ENCODE results near the gene ZNF689. TPM values are rescaled to one million over a fixed set of nuclear protein-coding genes. Genes with fewer than 3 reads are reported as not detected.

The ZNF689 gene
- polyA plus RNA-seq, 3 donors, result 14.8 to 16.2 (median 15.7) TPM

DNA sequence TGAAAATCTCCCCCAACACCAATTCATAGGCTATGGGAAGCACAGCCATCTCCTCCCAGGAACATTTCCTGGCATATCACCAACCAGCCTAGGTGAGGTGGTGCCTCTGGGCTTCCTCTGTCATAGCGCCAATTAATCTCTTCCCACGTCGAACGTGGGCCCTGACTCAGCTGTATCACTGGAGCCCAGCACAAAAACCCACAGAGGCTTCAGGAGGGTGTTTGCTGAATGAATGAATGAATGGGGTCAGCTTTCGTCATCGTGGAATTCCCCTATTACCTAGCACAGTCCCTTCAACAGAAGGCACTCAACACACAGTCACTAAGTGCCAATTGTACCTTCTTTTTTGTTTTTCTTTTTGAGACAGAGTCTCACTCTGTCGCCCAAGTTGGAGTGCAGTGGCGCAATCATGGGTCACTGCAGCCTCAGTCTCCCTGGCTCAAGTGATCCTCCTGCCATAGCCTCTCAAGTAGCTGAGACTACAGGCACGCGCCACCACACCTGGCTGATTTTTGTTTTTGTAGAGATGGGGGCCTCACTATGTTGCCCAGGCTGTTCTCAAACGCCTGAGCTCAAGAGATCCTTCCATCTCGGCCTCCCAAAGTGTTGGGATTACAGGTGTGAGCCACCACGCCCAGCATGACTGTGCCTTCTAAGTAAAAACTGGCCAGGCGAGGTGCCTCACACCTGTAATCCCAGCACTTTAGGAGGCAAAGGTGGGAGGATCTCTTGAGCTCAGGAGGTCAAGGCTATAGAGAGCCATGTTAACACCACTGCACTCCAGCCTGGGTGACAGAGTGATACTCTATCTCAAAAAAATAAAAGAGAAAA, 42.8 kb downstream of the ZNF689 start:
- DNase-seq, result no peak

DNA sequence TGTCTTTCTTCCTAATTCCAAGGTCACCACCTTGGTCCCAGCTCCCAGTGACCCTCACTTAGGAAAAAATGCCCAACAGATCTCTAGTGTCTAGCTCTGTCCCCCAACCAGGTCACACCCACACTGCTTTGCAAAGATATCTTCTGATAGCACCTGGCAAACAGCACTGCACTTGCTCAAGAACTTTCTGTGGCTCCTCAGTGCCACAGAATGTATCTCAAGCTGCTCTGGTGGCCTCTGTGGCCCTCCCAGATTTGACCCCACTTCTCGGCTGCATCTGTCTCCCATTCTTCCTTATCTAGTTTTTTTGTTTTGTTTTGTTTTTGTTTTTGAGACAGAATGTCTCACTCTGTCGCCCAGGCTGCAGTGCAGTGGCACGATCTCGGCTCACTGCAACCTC, 43.7 kb downstream of the ZNF689 start:
- no peak for DNase-seq

DNA sequence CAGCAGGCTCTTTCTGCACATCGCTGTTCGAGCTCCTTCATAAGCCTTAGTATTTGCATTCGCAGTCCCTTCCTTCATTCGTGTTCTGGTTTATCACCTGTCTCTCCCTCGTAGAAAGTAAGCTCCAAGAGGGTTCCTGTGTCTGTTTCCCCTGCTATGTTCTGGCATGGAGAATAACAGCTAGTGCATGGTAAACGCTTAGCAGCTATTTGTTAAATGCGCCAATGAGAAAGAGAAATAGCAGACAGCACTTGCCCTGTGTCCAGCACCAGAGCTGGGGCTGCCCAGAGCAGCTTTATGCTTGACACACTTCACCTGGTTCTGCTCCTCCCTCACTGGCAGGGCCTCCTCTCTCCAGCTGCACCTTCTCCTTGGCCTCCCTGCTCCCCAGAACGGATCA, 44.2 kb downstream of the ZNF689 start:
- no peak for DNase-seq

DNA sequence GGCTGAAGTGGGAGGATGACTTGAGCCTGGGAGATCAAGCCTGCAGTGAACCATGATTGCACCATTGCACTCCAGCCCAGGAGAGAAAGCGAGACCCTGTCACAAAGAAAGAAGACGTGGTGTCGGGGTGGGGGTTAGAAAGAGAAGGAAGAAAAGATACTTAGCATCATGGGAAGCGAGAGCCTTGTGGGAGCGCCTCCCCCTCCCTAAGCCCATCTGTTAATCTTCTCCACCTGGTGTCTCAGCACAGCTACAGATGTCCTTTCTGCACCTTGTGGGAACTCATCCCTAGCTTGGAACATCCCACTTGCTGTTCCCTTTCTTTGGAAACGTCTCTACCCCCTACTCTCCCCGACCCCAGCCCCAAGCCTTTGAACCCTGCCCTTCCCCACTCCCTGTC, 44.7 kb downstream of the ZNF689 start:
- no peak for DNase-seq

DNA sequence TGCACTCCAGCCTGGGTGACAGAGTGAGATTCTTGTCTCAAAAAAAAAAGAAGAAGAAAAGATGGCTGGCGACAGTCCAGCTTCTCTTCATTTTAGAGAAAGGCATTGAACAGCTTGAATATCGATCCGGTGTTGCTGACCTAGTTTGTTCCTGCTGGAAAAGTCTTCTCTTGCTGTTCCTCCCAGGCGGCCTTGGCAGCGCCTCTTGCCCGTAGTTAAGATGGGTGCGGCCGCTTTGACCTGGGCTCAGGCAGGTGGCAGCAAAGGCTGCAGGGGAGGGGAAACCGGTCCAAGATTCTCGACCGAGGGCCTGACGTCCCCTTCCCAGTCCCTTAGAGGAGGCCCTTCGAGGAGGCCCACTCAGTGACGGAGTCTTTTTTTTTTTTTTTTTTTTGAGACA, 48.2 kb downstream of the ZNF689 start:
- no peak for DNase-seq

DNA sequence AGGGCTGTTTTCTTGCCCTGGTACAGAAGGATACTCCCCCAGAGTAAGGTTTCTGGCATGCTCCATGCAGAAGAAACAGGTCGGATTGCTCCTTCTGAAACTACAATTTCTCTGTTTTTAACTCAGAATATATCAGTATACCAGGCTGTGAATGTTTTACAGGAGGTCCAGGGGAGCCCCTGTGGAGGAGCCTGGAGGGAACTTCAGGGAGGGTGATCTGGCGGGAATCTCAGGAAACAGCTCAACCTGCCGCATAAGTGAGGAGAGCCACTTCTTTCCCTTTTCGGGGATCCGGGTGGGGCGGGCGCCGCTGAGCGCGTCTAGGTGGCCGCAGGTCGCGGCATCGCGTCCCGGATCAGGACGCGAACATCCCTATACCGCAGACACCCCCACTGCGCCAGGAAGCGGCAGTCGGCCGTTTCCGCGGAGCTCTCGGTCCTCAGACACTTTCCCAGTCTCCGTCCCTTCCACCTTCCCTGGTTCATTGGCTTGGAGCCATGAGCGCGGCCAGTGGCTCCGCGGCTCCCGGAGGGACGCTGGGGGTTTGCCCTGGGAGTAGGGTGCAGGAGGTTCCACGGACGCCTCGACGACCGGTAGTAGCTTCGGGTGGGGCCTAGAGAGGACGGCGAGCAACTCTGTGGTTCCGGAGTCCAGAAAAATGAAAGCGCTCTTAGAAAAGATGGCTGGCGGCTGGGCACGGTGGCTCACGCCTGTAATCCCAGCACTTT, 48.9 kb downstream of the ZNF689 start:
- no peak for DNase-seq

DNA sequence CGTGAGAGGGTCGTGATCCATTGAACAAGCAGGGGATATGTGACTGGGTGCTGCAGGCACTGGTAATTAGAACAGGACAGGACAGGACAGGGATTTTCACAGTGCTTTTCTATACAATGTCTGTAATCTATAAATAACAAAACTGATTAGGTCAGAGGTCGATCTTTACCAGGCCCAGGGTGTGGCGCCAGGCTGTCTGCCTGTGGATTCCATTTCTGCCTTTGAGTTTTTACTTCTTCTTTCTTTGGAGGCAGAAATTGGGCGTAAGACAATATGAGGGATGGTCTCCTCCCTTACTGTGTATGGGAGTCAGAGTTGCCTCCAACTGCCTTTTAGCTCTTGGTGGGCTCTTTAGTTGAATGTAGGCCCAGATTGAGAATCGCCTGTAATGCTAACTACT, 50.5 kb downstream of the ZNF689 start:
- DNase-seq, result no peak

DNA sequence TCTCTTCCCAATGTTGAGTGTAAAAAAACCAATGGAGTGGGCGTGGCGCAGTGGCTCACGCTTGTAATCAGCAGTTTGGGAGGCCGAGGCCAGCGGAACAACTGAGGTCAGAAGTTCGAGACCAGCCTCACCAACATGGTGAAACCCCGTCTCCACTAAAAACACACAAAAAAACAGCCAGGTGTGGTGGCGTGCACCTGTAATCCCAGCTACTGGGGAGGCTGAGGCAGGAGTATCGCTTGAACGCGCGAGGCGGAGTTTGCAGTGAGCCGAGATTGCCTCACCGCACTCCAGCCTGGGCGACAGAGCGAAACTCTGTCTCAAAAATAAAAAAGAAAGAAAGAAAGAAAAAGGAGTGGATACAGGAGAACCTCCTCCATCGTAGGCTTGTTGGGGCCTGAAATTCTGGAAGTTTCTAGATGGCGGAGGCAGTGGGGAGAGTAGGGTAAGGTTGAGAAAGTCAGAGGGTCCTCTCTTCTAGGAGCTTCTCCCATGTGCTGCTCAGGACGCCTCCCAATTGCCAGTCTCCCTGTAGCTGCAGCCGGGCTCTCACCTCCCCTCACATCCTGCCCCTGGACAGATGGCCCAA, 51.3 kb downstream of the ZNF689 start:
- no peak for DNase-seq

DNA sequence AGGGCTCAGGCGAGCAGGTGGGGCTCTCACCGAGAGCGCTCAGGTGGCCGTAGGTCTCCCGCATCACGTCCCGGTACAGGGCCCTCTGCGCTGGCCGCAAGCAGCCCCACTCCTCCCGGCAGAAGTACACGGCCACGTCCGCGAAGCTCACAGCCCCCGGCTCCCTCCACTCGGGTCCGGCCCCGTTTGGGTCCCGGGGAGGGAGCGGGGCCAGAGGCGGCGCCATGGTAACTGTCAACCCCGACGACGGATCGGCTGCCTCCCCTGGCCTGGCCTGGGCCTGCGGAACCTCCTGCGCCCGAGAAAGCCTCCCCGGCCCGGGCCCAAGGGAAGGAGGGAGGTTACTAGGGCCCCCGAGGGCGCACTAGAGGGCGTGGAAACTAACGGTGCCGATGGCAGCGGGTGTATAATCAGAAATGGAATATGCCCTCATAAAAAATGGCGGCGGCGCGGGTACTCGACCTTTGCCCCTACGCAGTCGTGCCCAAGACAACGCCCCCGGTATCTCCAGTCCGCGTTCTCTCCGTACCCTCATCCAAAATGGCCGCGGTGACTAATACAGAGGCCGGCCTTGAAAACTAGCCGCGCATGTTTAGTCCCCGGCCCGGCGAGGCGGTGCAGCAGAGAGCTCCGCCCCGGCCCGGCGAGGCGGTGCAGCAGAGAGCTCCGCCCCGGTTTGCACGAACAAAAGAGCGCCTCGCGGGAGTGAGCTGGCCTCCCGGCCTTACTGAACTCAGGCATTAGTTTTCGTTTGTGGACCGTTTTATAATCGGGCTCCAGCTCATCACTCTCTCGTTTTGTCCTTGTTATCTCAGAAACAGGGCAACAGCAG, 52.0 kb downstream of the ZNF689 start, which contains the start of gene ZNF764:
ZNF764 (minus strand) TSS at position 418 of the 832 bp plus-strand sequence; CDS start at position 226, 192 bp downstream.
- DNase-seq, result peak; percentile 98

DNA sequence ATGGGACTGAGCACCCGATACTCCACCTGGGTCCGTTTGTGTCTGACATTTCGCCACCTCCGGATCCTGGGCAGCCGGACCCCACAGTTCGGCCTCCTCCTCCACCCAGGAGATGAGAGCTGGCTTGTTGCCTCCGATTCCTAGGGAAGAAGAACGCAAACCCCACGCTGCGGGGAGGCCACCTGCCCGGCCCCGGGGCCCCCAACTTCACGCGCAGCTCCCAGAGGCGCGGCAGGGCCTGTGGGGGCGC, 52.6 kb downstream of the ZNF689 start:
- DNase-seq, result no peak

DNA sequence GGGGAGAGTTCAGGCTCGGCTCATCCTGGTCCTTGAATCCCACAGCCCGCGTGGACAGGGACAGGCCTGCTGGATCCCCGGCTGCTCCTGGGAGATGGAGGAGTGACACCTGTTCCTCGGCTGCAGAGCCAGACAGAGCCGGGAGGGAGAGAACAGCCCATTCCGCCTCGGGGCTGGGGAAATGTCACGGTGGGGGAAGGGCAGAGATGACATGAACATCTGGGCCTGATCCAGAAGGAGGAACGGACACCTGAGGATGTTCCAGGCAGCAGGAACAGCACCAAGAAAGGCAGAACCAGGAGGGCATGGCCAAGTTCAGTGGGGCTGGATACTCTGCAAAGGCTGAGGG, 54.1 kb downstream of the ZNF689 start:
- no peak for DNase-seq

DNA sequence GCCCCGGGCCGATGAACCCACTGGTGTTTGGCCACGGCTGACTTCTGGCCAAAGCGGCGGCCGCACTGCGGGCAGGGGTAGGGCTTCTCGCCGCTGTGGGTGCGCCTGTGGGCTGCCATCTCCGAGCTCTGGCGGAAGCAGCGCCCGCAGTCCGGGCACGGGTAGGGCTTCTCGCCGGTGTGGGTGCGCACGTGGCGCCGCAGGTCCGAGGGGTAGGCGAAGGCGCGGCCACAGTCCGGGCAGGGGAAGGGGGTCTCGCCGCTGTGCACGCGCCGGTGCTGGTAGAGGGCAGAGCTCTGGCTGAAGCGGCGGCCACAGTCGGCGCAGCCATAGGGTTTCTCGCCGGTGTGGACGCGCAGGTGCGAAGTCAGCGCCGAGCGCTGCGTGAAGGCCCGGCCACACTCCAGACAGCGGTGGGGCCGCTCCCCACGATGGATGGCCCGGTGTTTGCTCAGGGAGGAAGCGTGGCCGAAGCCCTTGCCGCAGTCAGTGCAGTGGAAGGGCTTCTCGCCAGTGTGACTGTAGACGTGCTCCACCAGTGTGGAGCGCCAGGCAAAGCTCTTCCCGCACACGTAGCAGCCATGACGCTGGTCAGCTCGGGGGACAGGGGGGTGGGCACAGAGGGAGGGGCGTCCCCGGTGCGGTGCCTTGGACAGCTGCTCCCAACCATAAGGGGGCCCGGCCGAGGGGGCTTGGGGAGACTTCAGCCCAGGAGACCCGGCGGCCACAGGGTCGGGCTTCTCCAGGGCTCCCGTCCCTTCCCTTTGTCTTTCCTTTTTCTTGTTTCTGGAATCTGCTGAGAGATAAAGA, 54.7 kb downstream of the ZNF689 start:
- no peak for DNase-seq

DNA sequence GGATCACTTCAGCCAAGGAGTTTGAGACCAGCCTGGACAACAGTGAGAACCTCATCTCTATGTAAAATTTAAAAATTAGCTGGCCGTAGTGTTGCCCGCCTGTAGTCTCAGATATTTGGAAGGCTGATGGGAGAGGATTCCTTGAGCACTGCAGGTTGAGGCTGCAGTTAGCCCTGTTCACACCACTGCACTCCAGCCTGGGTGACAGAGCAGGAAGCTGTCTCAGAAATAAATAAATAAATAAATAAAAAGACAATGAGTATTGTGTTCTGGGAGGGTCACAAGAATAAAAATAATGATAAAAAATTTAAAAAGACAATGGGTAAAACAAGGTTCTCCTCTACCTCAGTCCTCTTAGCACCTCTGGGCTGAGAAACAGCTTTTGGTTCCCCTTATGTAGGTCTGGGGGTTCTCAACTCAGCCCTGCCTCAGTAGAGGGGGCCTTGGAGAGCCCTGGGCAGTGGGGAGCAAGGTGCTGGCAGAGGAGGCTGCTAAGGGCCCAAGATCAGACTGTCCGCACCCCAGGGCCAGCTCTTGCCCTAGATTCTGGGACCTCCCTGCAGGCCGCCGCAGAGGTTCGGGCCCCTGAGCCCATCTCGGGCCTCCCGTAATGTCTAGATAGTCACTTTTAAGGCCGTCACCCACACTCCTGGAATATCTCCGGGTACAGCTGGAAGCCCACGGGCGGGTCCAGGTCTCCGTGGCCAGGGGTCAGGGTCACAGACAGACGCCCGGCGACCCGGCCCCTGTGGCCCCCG, 55.5 kb downstream of the ZNF689 start:
- no peak for DNase-seq

DNA sequence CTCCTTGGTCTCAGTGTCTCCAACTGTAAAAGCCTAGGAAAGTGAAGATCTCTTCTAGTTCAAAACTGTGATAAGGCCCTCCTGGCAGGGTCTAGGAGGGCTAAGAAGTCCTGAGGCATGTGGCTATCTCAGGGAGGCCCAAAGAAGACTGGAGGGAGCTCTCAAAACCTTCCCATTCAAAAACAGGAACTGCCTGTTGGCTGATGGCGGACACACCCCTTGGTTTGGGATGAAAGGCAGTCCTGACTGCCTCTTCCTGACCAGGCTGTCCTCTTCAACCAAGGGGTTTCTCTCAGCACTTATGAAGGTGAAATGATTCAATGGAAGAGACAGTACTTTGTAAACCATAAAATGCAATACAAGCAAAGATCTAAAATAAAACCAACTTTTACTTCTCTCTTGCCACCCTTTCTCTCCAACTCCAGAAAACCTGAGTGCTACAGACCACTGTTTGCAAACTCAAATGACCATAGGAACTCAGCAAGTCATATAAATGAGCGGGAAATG, 56.7 kb downstream of the ZNF689 start:
- DNase-seq, result no peak

DNA sequence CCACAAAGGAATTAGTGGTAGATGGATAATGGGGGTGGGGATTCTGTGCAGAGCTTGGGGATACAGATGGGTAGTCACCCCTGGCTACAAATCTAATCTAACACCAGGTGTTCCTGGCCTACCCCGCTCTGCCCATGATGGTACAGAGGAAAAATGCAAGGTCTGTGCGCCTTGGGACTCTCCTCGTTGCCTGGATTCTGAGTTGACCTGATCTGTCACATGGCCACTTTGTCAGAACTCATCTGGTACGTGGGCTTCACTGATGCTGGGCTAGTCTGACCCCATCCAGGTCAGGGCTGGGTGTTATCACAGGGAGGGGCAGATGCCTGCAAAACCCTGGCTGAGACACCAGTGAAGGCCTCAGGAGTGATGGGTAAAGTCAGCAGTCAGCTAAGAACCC, 57.2 kb downstream of the ZNF689 start:
- DNase-seq, result no peak

Other genes starting within 250 kb of the ZNF689 start
- 10 to 100 TPM; 37.9 to 46.2 (median 39.1) TPM for gene TBC1D10B, start 239.9 kb downstream of the ZNF689 start, polyA plus RNA-seq (ENCODE audit: insufficient read length in 3 of 3)
- 1 to 10 TPM in 2 of 3 donors, under 1 TPM in 1; 0.70 to 5.1 (median 1.9) TPM for gene MYL11, start 235.6 kb downstream of the ZNF689 start, polyA plus RNA-seq (ENCODE audit: insufficient read length in 3 of 3)
- 1 to 10 TPM; 2.6 to 2.8 (median 2.6) TPM for gene SEPTIN1, start 227.8 kb downstream of the ZNF689 start, polyA plus RNA-seq (ENCODE audit: insufficient read length in 3 of 3)
- gene ZNF48, start 215.0 kb downstream of the ZNF689 start, polyA plus RNA-seq (ENCODE audit: insufficient read length in 3 of 3), result 10 to 100 TPM; 15.0 to 16.5 (median 15.9) TPM
- 10 to 100 TPM in 1 of 3 donors, 1 to 10 TPM in 2; 7.7 to 11.1 (median 9.9) TPM for gene ZNF771, start 202.8 kb downstream of the ZNF689 start, polyA plus RNA-seq (ENCODE audit: insufficient read length in 3 of 3)
- gene DCTPP1, start 180.4 kb downstream of the ZNF689 start, polyA plus RNA-seq (ENCODE audit: insufficient read length in 3 of 3), result 10 to 100 TPM; 50.1 to 56.8 (median 54.9) TPM
- gene SEPHS2, start 164.5 kb downstream of the ZNF689 start, polyA plus RNA-seq (ENCODE audit: insufficient read length in 3 of 3), result 10 to 100 TPM; 95.6 to 96.4 (median 96.0) TPM
- 1 to 10 TPM; 1.9 to 2.1 (median 2.0) TPM for gene ITGAL, start 137.6 kb downstream of the ZNF689 start, polyA plus RNA-seq (ENCODE audit: insufficient read length in 3 of 3)
- gene ZNF768, start 83.8 kb downstream of the ZNF689 start, polyA plus RNA-seq (ENCODE audit: insufficient read length in 3 of 3), result 10 to 100 TPM; 58.5 to 70.4 (median 68.1) TPM
- gene ZNF747, start 75.5 kb downstream of the ZNF689 start, polyA plus RNA-seq (ENCODE audit: insufficient read length in 3 of 3), result 10 to 100 TPM; 10.1 to 11.3 (median 11.0) TPM
- gene ZNF764, start 52.0 kb downstream of the ZNF689 start, polyA plus RNA-seq (ENCODE audit: insufficient read length in 3 of 3), result 10 to 100 TPM; 13.3 to 18.8 (median 14.4) TPM
- gene ZNF688, start 38.7 kb downstream of the ZNF689 start, polyA plus RNA-seq (ENCODE audit: insufficient read length in 3 of 3), result 10 to 100 TPM; 14.2 to 19.7 (median 17.7) TPM
- gene ZNF785, start 24.7 kb downstream of the ZNF689 start, polyA plus RNA-seq (ENCODE audit: insufficient read length in 3 of 3), result 10 to 100 TPM; 21.3 to 36.9 (median 32.1) TPM
- gene PRR14, start 40.6 kb upstream of the ZNF689 start, polyA plus RNA-seq (ENCODE audit: insufficient read length in 3 of 3), result 10 to 100 TPM; 50.6 to 52.4 (median 51.8) TPM
- gene FBRS, start 48.0 kb upstream of the ZNF689 start, polyA plus RNA-seq (ENCODE audit: insufficient read length in 3 of 3), result 10 to 100 TPM; 69.5 to 85.7 (median 76.5) TPM
- 10 to 100 TPM; 38.6 to 55.8 (median 43.9) TPM for gene SRCAP, start 88.8 kb upstream of the ZNF689 start, polyA plus RNA-seq (ENCODE audit: insufficient read length in 3 of 3)
- gene PHKG2, start 138.0 kb upstream of the ZNF689 start, polyA plus RNA-seq (ENCODE audit: insufficient read length in 3 of 3), result 10 to 100 TPM; 28.7 to 44.8 (median 40.7) TPM
- gene CFAP119, start 151.7 kb upstream of the ZNF689 start, polyA plus RNA-seq (ENCODE audit: insufficient read length in 3 of 3), result 10 to 100 TPM; 11.8 to 14.6 (median 12.8) TPM
- gene RNF40, start 151.9 kb upstream of the ZNF689 start, polyA plus RNA-seq (ENCODE audit: insufficient read length in 3 of 3), result 100 to 1,000 TPM; 120 to 133 (median 120) TPM
- 10 to 100 TPM; 26.5 to 32.4 (median 30.3) TPM for gene ZNF629, start 176.8 kb upstream of the ZNF689 start, polyA plus RNA-seq (ENCODE audit: insufficient read length in 3 of 3)

All from renal pelvis (tissue), 4 donors.